Measurements from ENCODE around the gene IGSF22. TPM values are rescaled to one million over a fixed set of nuclear protein-coding genes. Genes with fewer than 3 reads are reported as not detected.
A peak's percentile ranks its signal among the peaks of the same experiment; 100 is the strongest.

The IGSF22 gene
- total RNA-seq: 1 to 10 TPM; 5.3 to 8.0 TPM
- polyA plus RNA-seq: 1 to 10 TPM; 4.6 to 5.8 TPM

GRCh38 chr11:18726040-18726439, at the start of gene IGSF22:
TSS of gene IGSF22 (minus strand) at chr11:18726188. CDS start at chr11:18724236, 1,952 bp downstream.
- H3K9me3 ChIP-seq (ENCODE audit: control insufficient read depth in 1 of 2, low read length in 2 of 2): no peaks in the 10 kb centered on the region
- no peaks in the 10 kb centered on the region for H3K27me3 ChIP-seq (ENCODE audit: insufficient read depth, low read length)
- Mint-ChIP-seq H3K36me3 (no peaks in the 10 kb centered on the region), H3K4me1 (peaks cover 6 to 16% (median 10%) of the 10 kb centered on the region in 4 donors), H3K27ac (peak within 1 kb of the TSS in 2 of 7 donors; percentile 60 to 78), H3K27me3 (no peaks in the 10 kb centered on the region), H3K4me3 (no peak within 1 kb of the TSS), H3K9me3 (no peaks in the 10 kb centered on the region)
- CTCF ChIA-PET (ENCODE audit: partially characterized antibody): no interaction called here
- no peaks in the 10 kb centered on the region for H3K36me3 ChIP-seq (ENCODE audit: insufficient read depth, low read length)
- no peak within 1 kb of the TSS for H3K4me3 ChIP-seq (ENCODE audit: low read length in 2 of 2)
- no peak within 1 kb of the TSS for H3K27ac ChIP-seq (ENCODE audit: low read depth, low read length)
- POLR2A ChIA-PET (ENCODE audit: partially characterized antibody): no interaction called here
- no peak for DNase-seq
- intact Hi-C loops (cut with micrococcal nuclease): no loop called here
- peaks cover 6% of the 10 kb centered on the region for H3K4me1 ChIP-seq (ENCODE audit: insufficient read depth, low read length)

DNA sequence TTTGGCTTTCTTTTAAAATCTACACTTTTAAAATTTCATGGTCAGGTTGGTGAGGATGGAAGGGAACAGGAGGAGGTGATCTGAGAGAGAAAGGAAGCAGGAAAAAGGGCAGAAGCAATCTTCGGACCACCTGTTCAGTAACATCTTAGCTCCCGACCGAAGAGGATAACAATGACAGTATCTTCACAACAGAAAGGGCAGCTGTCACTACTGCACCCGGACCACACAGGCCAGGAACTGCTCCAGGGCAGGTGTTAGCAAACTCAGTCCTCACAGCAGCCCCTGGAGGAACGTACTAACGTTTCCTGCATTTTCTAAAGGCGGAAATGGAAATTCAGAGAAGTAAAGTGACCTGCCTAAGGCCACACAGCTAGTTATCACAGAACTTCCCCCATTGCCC, 48.8 kb upstream of the IGSF22 start:
- Mint-ChIP-seq H3K27ac (no peak overlapping the region), H3K4me3 (no peak overlapping the region), H3K4me1 (peaks cover 10 to 15% (median 13%) of the 10 kb centered on the region in 4 donors), H3K9me3 (peaks cover 0 to 5% (median 2%) of the 10 kb centered on the region in 8 donors), H3K36me3 (no peaks in the 10 kb centered on the region), H3K27me3 (peaks cover 5 to 7% of the 10 kb centered on the region in 2 donors)
- ChIA-PET POLR2A (ENCODE audit: partially characterized antibody) (no interaction called here), CTCF (ENCODE audit: partially characterized antibody) (interaction anchor here (0.8 to 6.7 kb wide), 5 partner anchors 10 to 767 kb away, joined by 3 to 56 read pairs (median 3); no protein-coding TSS in a partner anchor)
- intact Hi-C loops (cut with micrococcal nuclease): no loop called here
- Histone ChIP-seq H3K36me3 (ENCODE audit: insufficient read depth, low read length) (no peaks in the 10 kb centered on the region), H3K4me1 (ENCODE audit: insufficient read depth, low read length) (peaks cover 8% of the 10 kb centered on the region), H3K27me3 (ENCODE audit: insufficient read depth, low read length) (no peaks in the 10 kb centered on the region), H3K9me3 (ENCODE audit: control insufficient read depth in 1 of 2, low read length in 2 of 2) (no peaks in the 10 kb centered on the region), H3K27ac (ENCODE audit: low read depth, low read length) (no peak overlapping the region), H3K4me3 (ENCODE audit: low read length in 2 of 2) (no peak overlapping the region)
- no peak for DNase-seq

GRCh38 chr11:18773681-18774080, 47.7 kb upstream of the IGSF22 start:
- Mint-ChIP-seq H3K9me3 (peaks cover 0 to 3% (median under 1%) of the 10 kb centered on the region in 8 donors), H3K27ac (no peak overlapping the region), H3K36me3 (no peaks in the 10 kb centered on the region), H3K4me1 (peaks cover 7 to 11% (median 9%) of the 10 kb centered on the region in 4 donors), H3K27me3 (peaks cover 5 to 7% of the 10 kb centered on the region in 2 donors), H3K4me3 (no peak overlapping the region)
- no peak overlapping the region for H3K27ac ChIP-seq (ENCODE audit: low read depth, low read length)
- peaks cover 6% of the 10 kb centered on the region for H3K4me1 ChIP-seq (ENCODE audit: insufficient read depth, low read length)
- no peak for DNase-seq
- no peak overlapping the region for H3K4me3 ChIP-seq (ENCODE audit: low read length in 2 of 2)
- ChIA-PET CTCF (ENCODE audit: partially characterized antibody) (interaction anchor here (6.7 kb wide), 1 partner anchor 9 kb away, joined by 56 read pairs; no protein-coding TSS in a partner anchor), POLR2A (ENCODE audit: partially characterized antibody) (no interaction called here)
- no peaks in the 10 kb centered on the region for H3K9me3 ChIP-seq (ENCODE audit: control insufficient read depth in 1 of 2, low read length in 2 of 2)
- no peaks in the 10 kb centered on the region for H3K27me3 ChIP-seq (ENCODE audit: insufficient read depth, low read length)
- intact Hi-C loops (cut with micrococcal nuclease): no loop called here
- H3K36me3 ChIP-seq (ENCODE audit: insufficient read depth, low read length): no peaks in the 10 kb centered on the region

DNA sequence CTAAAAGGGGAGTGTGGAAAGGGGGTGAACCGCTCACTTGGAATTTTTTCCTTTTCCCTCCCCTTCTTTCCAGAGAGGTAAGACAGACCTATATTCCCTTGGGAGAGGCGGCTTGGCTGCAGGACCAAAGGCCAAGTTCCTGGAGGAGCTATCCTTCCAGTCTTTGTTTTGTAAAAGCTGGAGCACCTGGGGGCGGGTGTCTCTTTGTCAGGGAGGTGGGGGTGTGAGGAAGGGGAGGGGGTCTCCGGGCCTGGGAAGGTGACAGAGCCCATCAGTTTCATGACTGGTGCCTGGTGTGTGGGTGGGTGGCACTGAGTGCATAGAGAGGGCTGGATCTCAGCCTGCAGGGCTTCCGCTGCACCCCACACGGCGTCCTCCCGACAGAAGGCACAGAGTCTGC, 47.1 kb upstream of the IGSF22 start:
- H3K36me3 Mint-ChIP-seq: no peaks in the 10 kb centered on the region
- no peak for DNase-seq
- H3K27me3 Mint-ChIP-seq: peaks cover 5 to 7% of the 10 kb centered on the region in 2 donors
- H3K4me1 Mint-ChIP-seq: peaks cover 2 to 5% (median 4%) of the 10 kb centered on the region in 4 donors
- intact Hi-C loops (cut with micrococcal nuclease): no loop called here
- H3K27ac Mint-ChIP-seq: no peak overlapping the region
- CTCF ChIA-PET (ENCODE audit: partially characterized antibody): interaction anchor here (0.7 to 0.8 kb wide), 3 partner anchors 16 to 658 kb away, joined by 3 to 5 read pairs (median 3); no protein-coding TSS in a partner anchor
- no peaks in the 10 kb centered on the region for H3K4me1 ChIP-seq (ENCODE audit: insufficient read depth, low read length)
- peaks cover 0 to 3% (median 0%) of the 10 kb centered on the region in 8 donors for H3K9me3 Mint-ChIP-seq
- POLR2A ChIA-PET (ENCODE audit: partially characterized antibody): no interaction called here
- no peak overlapping the region for H3K4me3 Mint-ChIP-seq
- H3K27me3 ChIP-seq (ENCODE audit: insufficient read depth, low read length): no peaks in the 10 kb centered on the region
- H3K4me3 ChIP-seq (ENCODE audit: low read length in 2 of 2): no peak overlapping the region
- no peak overlapping the region for H3K27ac ChIP-seq (ENCODE audit: low read depth, low read length)
- no peaks in the 10 kb centered on the region for H3K9me3 ChIP-seq (ENCODE audit: control insufficient read depth in 1 of 2, low read length in 2 of 2)
- no peaks in the 10 kb centered on the region for H3K36me3 ChIP-seq (ENCODE audit: insufficient read depth, low read length)

- POLR2A ChIA-PET (ENCODE audit: partially characterized antibody): no interaction called here
- H3K4me3 ChIP-seq (ENCODE audit: low read length in 2 of 2): no peak overlapping the region
- H3K9me3 Mint-ChIP-seq: no peaks in the 10 kb centered on the region
Observed at GRCh38 chr11:18772211-18772610, 46.2 kb upstream of the IGSF22 start.

DNA sequence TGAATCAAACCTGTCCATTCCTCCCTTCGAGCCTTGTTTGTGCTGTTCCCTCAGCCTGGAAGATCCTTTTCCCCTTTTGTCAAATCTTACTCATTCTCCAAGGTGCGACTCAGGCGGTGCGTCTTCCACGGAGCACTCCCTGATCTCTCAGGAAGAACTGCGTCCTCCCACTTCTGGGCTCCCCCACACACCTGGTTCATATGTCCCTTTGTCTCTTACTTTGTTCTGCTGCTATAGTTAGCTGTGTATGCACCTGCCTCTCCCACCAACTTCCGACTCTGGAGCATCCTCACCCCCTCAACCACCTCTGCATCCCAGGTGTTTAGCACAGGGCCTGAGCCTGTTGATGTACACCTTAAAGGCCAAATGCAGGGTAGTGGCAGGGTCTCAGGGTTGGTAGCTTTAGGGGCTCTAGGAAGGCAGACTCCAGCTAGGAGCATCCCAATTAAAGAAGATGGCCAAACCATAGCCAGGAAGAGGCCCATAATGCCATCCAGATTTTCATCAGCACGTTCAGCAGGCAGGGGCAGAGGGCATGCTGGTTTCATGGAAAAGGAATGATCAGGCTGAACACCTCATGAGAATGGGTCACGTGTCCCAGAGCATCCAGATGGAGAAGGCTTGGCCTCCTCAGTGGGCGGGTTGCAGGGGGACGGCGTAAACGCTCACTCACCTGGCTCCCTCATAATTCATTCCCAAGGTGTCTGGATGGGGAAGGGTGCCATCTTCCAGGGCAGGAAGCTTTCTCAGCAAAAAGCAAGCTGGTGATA, 45.5 kb upstream of the IGSF22 start:
- Histone ChIP-seq H3K4me1 (ENCODE audit: insufficient read depth, low read length) (no peaks in the 10 kb centered on the region), H3K9me3 (ENCODE audit: control insufficient read depth in 1 of 2, low read length in 2 of 2) (no peaks in the 10 kb centered on the region), H3K27me3 (ENCODE audit: insufficient read depth, low read length) (no peaks in the 10 kb centered on the region), H3K27ac (ENCODE audit: low read depth, low read length) (no peak overlapping the region), H3K36me3 (ENCODE audit: insufficient read depth, low read length) (no peaks in the 10 kb centered on the region), H3K4me3 (ENCODE audit: low read length in 2 of 2) (no peak overlapping the region)
- no peaks in the 10 kb centered on the region for H3K4me1 Mint-ChIP-seq
- CTCF ChIA-PET (ENCODE audit: partially characterized antibody): interaction anchor here (0.8 to 1.3 kb wide), 3 partner anchors 8 to 457 kb away, joined by 3 to 4 read pairs (median 3); no protein-coding TSS in a partner anchor
- H3K9me3 Mint-ChIP-seq: no peaks in the 10 kb centered on the region
- no peaks in the 10 kb centered on the region for H3K36me3 Mint-ChIP-seq
- DNase-seq: no peak
- POLR2A ChIA-PET (ENCODE audit: partially characterized antibody): no interaction called here
- no peak overlapping the region for H3K4me3 Mint-ChIP-seq
- intact Hi-C loops (cut with micrococcal nuclease): no loop called here
- peak overlapping the region in 1 of 7 donors; percentile 23 for H3K27ac Mint-ChIP-seq
- H3K27me3 Mint-ChIP-seq: peaks cover 5 to 9% of the 10 kb centered on the region in 2 donors

More at GRCh38 chr11:18772211-18772610, 46.2 kb upstream of the IGSF22 start:
- no peaks in the 10 kb centered on the region for H3K27me3 ChIP-seq (ENCODE audit: insufficient read depth, low read length)
- no peak for DNase-seq
- CTCF ChIA-PET (ENCODE audit: partially characterized antibody): interaction anchor here (1.0 kb wide), 1 partner anchor 9 kb away, joined by 3 read pairs; no protein-coding TSS in a partner anchor
- H3K4me1 ChIP-seq (ENCODE audit: insufficient read depth, low read length): no peaks in the 10 kb centered on the region
- no peaks in the 10 kb centered on the region for H3K36me3 ChIP-seq (ENCODE audit: insufficient read depth, low read length)
- Mint-ChIP-seq H3K27ac (no peak overlapping the region), H3K4me3 (no peak overlapping the region), H3K36me3 (no peaks in the 10 kb centered on the region), H3K4me1 (no peaks in the 10 kb centered on the region), H3K27me3 (peaks cover 5 to 9% of the 10 kb centered on the region in 2 donors)
- no peak overlapping the region for H3K27ac ChIP-seq (ENCODE audit: low read depth, low read length)
- no peaks in the 10 kb centered on the region for H3K9me3 ChIP-seq (ENCODE audit: control insufficient read depth in 1 of 2, low read length in 2 of 2)
- intact Hi-C loops (cut with micrococcal nuclease): no loop called here

DNA sequence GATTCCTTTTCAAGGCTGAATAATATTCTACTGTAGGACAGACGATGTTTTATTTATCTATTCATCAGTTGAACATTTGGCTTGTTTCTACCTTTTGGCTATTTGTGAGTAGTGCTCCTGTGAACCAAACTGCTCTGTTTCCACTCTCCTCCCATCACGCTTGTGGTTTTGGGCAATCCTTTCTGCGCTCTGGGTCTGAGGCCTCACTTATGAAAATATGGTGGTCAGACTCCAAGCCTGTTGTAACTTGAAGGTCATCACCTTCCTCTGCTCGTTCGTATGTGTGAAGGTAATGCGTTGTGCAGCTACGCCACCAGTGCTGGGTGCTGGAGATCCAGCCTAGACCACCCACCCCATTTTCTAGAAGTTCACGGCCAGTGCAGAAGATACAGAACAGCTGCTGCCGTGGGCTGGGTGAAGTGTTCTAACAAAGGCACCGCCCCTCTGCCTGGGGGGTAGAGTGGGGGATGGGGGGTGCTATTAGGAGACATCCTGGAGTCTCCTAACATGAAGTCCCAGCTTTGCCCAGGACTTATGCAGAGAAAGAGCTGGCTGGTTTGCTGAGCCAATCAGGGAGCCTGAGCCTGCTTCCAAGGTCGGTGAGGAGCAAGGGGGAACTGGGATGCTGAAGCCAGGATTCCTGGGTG, 44.6 kb upstream of the IGSF22 start:
- POLR2A ChIA-PET (ENCODE audit: partially characterized antibody): no interaction called here

More for the DNA sequence above, 44.6 kb upstream of the IGSF22 start:
- no peak for DNase-seq
- H3K27ac Mint-ChIP-seq: no peak overlapping the region
- no peaks in the 10 kb centered on the region for H3K9me3 Mint-ChIP-seq
- no peaks in the 10 kb centered on the region for H3K36me3 Mint-ChIP-seq
- Histone ChIP-seq H3K27me3 (ENCODE audit: insufficient read depth, low read length) (no peaks in the 10 kb centered on the region), H3K36me3 (ENCODE audit: insufficient read depth, low read length) (no peaks in the 10 kb centered on the region), H3K4me3 (ENCODE audit: low read length in 2 of 2) (no peak overlapping the region), H3K4me1 (ENCODE audit: insufficient read depth, low read length) (no peaks in the 10 kb centered on the region), H3K9me3 (ENCODE audit: control insufficient read depth in 1 of 2, low read length in 2 of 2) (no peaks in the 10 kb centered on the region), H3K27ac (ENCODE audit: low read depth, low read length) (no peak overlapping the region)
- H3K27me3 Mint-ChIP-seq: peaks cover 6 to 9% of the 10 kb centered on the region in 2 donors
- H3K4me3 Mint-ChIP-seq: no peak overlapping the region
- intact Hi-C loops (cut with micrococcal nuclease): no loop called here
- no peaks in the 10 kb centered on the region for H3K4me1 Mint-ChIP-seq
- CTCF ChIA-PET (ENCODE audit: partially characterized antibody): interaction anchor here (0.8 to 1.3 kb wide), 2 partner anchors 10 to 456 kb away, joined by 3 to 4 read pairs; no protein-coding TSS in a partner anchor

Measured in CD4-positive, alpha-beta memory T cell (primary cell).